CD14-positive monocyte (primary cell): ENCODE results near the gene KBTBD13. TPM values are rescaled to one million over a fixed set of nuclear protein-coding genes. Genes with fewer than 3 reads are reported as not detected.
A peak's percentile ranks its signal among the peaks of the same experiment; 100 is the strongest.
"Not testable (repeated sequence)": the region's sequence is repeated elsewhere in the genome, so short reads cannot be mapped to it uniquely, and the experiment has no call there.

Source experiments
- DNase-seq, 3 donors: peaks; one replicate each; pipeline ENCODE4 v3.0.0-alpha.2; 2011 to 2022
- H2AFZ ChIP-seq: 2 replicates; pipeline ENCODE4 v1.6.0; 2012; ENCODE audit warnings: mild to moderate bottlenecking, low read depth, low read length, inconsistent platforms; ENCODE audit not compliant: insufficient read depth, poor library complexity, severe bottlenecking
- H3K27ac ChIP-seq, 2 donors: 1 replicate in 1 of 2; 2 replicates in 1 of 2; pipeline ENCODE4 v1.5.1; 2012 to 2013; ENCODE audit warnings: low read length in 2 of 2, control low read depth in 1 of 2, inconsistent platforms in 1 of 2, low read depth in 1 of 2, mild to moderate bottlenecking in 1 of 2
- H3K27me3 ChIP-seq, 2 donors: one replicate each; pipeline versions ENCODE4 v1.6.0 to v1.6.1; 2011 to 2013; ENCODE audit warnings: low read length in 2 of 2; ENCODE audit not compliant: control insufficient read depth in 2 of 2, insufficient read depth in 2 of 2
- H3K36me3 ChIP-seq, 2 donors: replicated peaks in 1 of 2; 1 replicate in 1 of 2; 2 replicates in 1 of 2; pipeline versions ENCODE4 v1.5.1 to v1.6.1; 2012 to 2013; ENCODE audit warnings: low read length in 2 of 2, control low read depth in 1 of 2, inconsistent platforms in 1 of 2, mild to moderate bottlenecking in 1 of 2; ENCODE audit not compliant: insufficient read depth in 2 of 2, control insufficient read depth in 1 of 2
- H3K4me1 ChIP-seq, 2 donors: 1 replicate in 1 of 2; 2 replicates in 1 of 2; pipeline versions ENCODE4 v1.5.1 to v1.6.1; 2012 to 2013; ENCODE audit warnings: low read length in 2 of 2, control low read depth in 1 of 2, inconsistent platforms in 1 of 2, mild to moderate bottlenecking in 1 of 2, moderate library complexity in 1 of 2; ENCODE audit not compliant: insufficient read depth in 2 of 2, control insufficient read depth in 1 of 2
- H3K4me2 ChIP-seq: replicated peaks from 2 replicates; pipeline ENCODE3; 2012; ENCODE audit warnings: low read length, moderate library complexity, mild to moderate bottlenecking; ENCODE audit not compliant: poor library complexity, severe bottlenecking; ENCODE audit errors: extremely low read depth
- H3K4me3 ChIP-seq, 3 experiments: fragments of 200-600 bp in 1 of 3; sonication (generic) in 1 of 3; replicated peaks in 1 of 3; 1 replicate in 2 of 3; 2 replicates in 1 of 3; pipeline ENCODE4 v1.5.1; 2011 to 2013; ENCODE audit warnings: low read length in 3 of 3, mild to moderate bottlenecking in 3 of 3, control low read depth in 2 of 3, low read depth in 2 of 3, inconsistent platforms in 1 of 3, moderate library complexity in 1 of 3
- H3K79me2 ChIP-seq: 2 replicates; pipeline ENCODE4 v1.6.0; 2012; ENCODE audit warnings: mild to moderate bottlenecking, control low read depth, inconsistent platforms, low read length, moderate library complexity; ENCODE audit not compliant: insufficient read depth
- H3K9ac ChIP-seq: 2 replicates; pipeline ENCODE4 v1.6.0; 2017; ENCODE audit warnings: low read length, mild to moderate bottlenecking; ENCODE audit not compliant: insufficient read depth, poor library complexity, severe bottlenecking
- H3K9me3 ChIP-seq, 2 donors: replicated peaks in 1 of 2; 1 replicate in 1 of 2; 2 replicates in 1 of 2; pipeline versions ENCODE4 v1.5.1 to v1.6.1; 2012 to 2013; ENCODE audit warnings: low read length in 2 of 2, control low read depth in 1 of 2; ENCODE audit not compliant: control insufficient read depth in 1 of 2, insufficient read depth in 1 of 2
- H4K20me1 ChIP-seq: 2 replicates; pipeline ENCODE4 v1.6.0; 2012; ENCODE audit warnings: mild to moderate bottlenecking, low read length, control low read depth, moderate library complexity; ENCODE audit not compliant: insufficient read depth
- H3K27ac Mint-ChIP-seq, 7 donors: one replicate each; pipeline ENCODE4 v1.8.0; 2020; ENCODE audit warnings: mild to moderate bottlenecking in 7 of 7, mixed read lengths in 7 of 7, moderate library complexity in 6 of 7, inconsistent platforms in 2 of 7
- H3K27me3 Mint-ChIP-seq, 3 donors: one replicate each; pipeline ENCODE4 v1.8.0; 2021 to 2022; ENCODE audit warnings: low read depth in 3 of 3, mild to moderate bottlenecking in 3 of 3, mixed read lengths in 3 of 3, moderate library complexity in 3 of 3, inconsistent platforms in 1 of 3
- H3K36me3 Mint-ChIP-seq, 2 donors: one replicate each; pipeline ENCODE4 v1.8.0; 2020; ENCODE audit warnings: mixed read lengths in 2 of 2, inconsistent platforms in 1 of 2, mild to moderate bottlenecking in 1 of 2
- H3K4me1 Mint-ChIP-seq: one replicate; pipeline ENCODE4 v1.8.0; 2020; ENCODE audit warnings: mild to moderate bottlenecking, mixed read lengths
- H3K4me3 Mint-ChIP-seq, 2 donors: one replicate each; pipeline ENCODE4 v1.8.0; 2020; ENCODE audit warnings: mild to moderate bottlenecking in 2 of 2, mixed read lengths in 2 of 2, moderate library complexity in 1 of 2
- H3K9me3 Mint-ChIP-seq, 7 donors: one replicate each; pipeline ENCODE4 v1.8.0; 2020 to 2022; ENCODE audit warnings: mixed read lengths in 7 of 7, mild to moderate bottlenecking in 6 of 7, moderate library complexity in 6 of 7, inconsistent platforms in 2 of 7
- WGBS: methylation state at CpG from one replicate; pipeline ENCODE4 v1.1.5; 2013; ENCODE audit warnings: missing lambda C conversion rate; ENCODE audit not compliant: insufficient coverage; 5-methylcytosine and 5-hydroxymethylcytosine counted together
- intact Hi-C, 2 donors: fragments of 100-400 bp; cut with micrococcal nuclease; formaldehyde crosslinking; loops; one replicate each; pipeline versions ENCODE4 v1.15.0 to v1.15.1; 2023
- polyA plus RNA-seq, 3 donors: library from polyadenylated mRNA; depleted of rRNA in 1 of 3; unstranded in 2 of 3; stranded (reverse) in 1 of 3; fragments of 300-500 nt in 2 of 3; fragments of >200 nt in 1 of 3; fragmentation: Illumina TruSeq in 2 of 3; gene quantifications; 1 replicate in 2 of 3; 2 replicates in 1 of 3; pipeline ENCODE4 v1.2.3, GENCODE V29; 2012 to 2021
- TF ChIP-seq, protein P1 (sequence below): fragments of 200-600 bp; IDR thresholded peaks from one replicate; pipeline ENCODE4 v1.8.0; 2022; ENCODE audit warnings: antibody characterized with exemption, mild to moderate bottlenecking

KBTBD13 gene
- polyA plus RNA-seq, 3 donors = not detected

DNA sequence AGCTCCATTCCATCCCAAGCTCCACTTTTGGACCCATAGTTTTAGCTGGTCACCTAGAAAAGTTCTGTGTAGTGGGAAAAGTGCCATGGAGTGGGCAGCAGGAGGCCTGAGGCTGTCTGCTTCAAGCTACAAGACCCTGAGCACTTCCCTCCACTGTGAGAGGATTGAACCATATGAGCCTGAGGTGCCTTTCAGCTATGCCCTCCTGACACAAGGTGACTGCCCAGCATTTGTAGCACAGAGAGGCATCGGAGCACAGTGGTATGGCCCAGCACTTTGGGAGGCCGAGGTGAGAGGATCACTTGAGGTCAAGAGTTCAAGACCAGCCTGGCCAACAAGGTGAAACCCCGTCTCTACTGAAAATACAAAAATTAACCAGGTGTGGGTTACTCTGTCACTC, 3.9 kb upstream of the KBTBD13 start:
- no peak overlapping the region for H3K27ac ChIP-seq
- Mint-ChIP-seq H3K9me3 (peaks cover 1 to 5% (median 3%) of the 10 kb centered on the region in 7 donors), H3K27ac (no peak overlapping the region), H3K4me1 (peaks cover under 1% of the 10 kb centered on the region), H3K36me3 (peaks cover 0 to 5% of the 10 kb centered on the region in 2 donors), H3K27me3 (peaks cover 28 to 44% (median 36%) of the 10 kb centered on the region in 3 donors), H3K4me3 (no peak overlapping the region)
- intact Hi-C loops = no loop called here
- peaks cover 0 to 6% of the 10 kb centered on the region in 2 donors for H3K4me1 ChIP-seq
- H3K4me2 ChIP-seq = no peak overlapping the region
- H3K4me3 ChIP-seq = no peak overlapping the region
- no peaks in the 10 kb centered on the region for H3K79me2 ChIP-seq
- TF ChIP-seq, protein P1, sequence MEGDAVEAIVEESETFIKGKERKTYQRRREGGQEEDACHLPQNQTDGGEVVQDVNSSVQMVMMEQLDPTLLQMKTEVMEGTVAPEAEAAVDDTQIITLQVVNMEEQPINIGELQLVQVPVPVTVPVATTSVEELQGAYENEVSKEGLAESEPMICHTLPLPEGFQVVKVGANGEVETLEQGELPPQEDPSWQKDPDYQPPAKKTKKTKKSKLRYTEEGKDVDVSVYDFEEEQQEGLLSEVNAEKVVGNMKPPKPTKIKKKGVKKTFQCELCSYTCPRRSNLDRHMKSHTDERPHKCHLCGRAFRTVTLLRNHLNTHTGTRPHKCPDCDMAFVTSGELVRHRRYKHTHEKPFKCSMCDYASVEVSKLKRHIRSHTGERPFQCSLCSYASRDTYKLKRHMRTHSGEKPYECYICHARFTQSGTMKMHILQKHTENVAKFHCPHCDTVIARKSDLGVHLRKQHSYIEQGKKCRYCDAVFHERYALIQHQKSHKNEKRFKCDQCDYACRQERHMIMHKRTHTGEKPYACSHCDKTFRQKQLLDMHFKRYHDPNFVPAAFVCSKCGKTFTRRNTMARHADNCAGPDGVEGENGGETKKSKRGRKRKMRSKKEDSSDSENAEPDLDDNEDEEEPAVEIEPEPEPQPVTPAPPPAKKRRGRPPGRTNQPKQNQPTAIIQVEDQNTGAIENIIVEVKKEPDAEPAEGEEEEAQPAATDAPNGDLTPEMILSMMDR = no peak
- H2AFZ ChIP-seq = no peak overlapping the region
- whole genome bisulfite sequencing = no CpG with 5 or more reads among the region's 3 CpGs
- H3K36me3 ChIP-seq = no peaks in the 10 kb centered on the region
- peaks cover 0 to 6% of the 10 kb centered on the region in 2 donors for H3K9me3 ChIP-seq
- DNase-seq = no peak
- no peak overlapping the region for H3K9ac ChIP-seq
- no peaks in the 10 kb centered on the region for H4K20me1 ChIP-seq
- peaks cover 14 to 21% of the 10 kb centered on the region in 2 donors for H3K27me3 ChIP-seq

DNA sequence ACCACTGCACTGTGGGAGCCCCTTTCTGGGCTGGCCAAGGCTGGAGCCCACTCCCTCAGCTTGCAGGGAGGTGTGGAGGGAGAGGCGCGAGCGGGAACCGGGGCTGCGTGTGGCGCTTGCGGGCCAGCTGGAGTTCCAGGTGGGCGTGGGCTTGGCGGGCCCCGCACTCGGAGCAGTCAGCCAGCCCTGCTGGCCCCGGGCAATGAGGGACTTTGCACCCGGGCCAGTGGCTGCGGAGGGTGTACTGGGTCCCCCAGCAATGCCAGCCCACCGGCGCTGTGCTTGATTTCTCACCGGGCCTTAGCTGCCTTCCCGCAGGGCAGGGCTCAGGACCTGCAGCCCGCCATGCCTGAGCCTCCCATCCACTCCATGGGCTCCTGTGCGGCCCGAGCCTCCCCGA, 1.6 kb upstream of the KBTBD13 start:
- H3K36me3 Mint-ChIP-seq, H3K4me2 ChIP-seq, H3K36me3 ChIP-seq, H3K27ac ChIP-seq, H3K9me3 ChIP-seq, H4K20me1 ChIP-seq, H3K79me2 ChIP-seq, H3K9me3 Mint-ChIP-seq, intact Hi-C loops, H3K9ac ChIP-seq, H3K4me3 Mint-ChIP-seq, H2AFZ ChIP-seq, H3K27ac Mint-ChIP-seq, H3K4me1 ChIP-seq, H3K4me1 Mint-ChIP-seq, H3K4me3 ChIP-seq, DNase-seq: not testable (repeated sequence)
- WGBS = 97% methylated on average over 15 of the region's 22 CpGs
- H3K27me3 ChIP-seq = peaks cover 5 to 26% of the 10 kb centered on the region in 2 donors
- peaks cover 25 to 43% (median 32%) of the 10 kb centered on the region in 3 donors for H3K27me3 Mint-ChIP-seq

DNA sequence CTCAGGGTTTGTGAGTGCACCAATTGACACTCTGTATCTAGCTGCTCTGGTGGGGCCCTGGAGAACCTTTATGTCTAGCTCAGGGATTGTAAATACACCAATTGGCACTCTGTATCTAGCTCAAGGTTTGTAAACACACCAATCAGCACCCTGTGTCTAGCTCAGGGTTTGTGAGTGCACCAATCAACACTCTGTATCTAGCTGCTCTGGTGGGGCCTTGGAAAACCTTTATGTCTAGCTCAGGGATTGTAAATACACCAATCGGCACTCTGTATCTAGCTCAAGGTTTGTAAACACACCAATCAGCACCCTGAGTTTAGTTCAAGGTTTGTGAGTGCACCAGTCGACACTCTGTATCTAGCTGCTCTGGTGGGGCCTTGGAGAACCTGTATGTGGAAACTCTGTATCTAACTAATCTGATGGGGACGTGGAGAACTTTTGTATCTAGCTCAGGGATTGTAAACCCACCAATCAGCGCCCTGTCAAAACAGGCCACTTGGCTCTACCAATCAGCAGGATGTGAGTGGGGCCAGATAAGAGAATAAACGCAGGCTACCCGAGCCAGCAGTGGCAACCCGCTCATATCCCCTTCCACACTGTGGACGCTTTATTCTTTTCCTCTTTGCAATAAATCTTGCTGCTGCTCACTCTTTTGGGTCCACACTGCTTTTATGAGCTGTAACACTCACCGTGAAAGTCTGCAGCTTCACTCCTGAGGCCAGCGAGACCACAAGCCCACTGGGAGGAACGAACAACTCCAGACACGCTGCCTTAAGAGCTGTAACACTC, 745 bp upstream of the KBTBD13 start:
- H3K4me2 ChIP-seq, H3K4me1 ChIP-seq, DNase-seq, H3K36me3 Mint-ChIP-seq, H3K9me3 Mint-ChIP-seq, H3K79me2 ChIP-seq, H3K9ac ChIP-seq, H3K4me1 Mint-ChIP-seq, H3K36me3 ChIP-seq, H3K27ac ChIP-seq, H4K20me1 ChIP-seq, H2AFZ ChIP-seq, H3K4me3 ChIP-seq, intact Hi-C loops, H3K27ac Mint-ChIP-seq, H3K9me3 ChIP-seq: not testable (repeated sequence)
- Mint-ChIP-seq H3K27me3 (peaks cover 25 to 44% (median 31%) of the 10 kb centered on the region in 3 donors), H3K4me3 (peak overlapping the region in 1 of 2 donors; percentile 77)
- peaks cover 5 to 26% of the 10 kb centered on the region in 2 donors for H3K27me3 ChIP-seq
- WGBS = 9% methylated on average over 6 of the region's 12 CpGs
